ENCODE measurements around the gene BCAR3. TPM values are rescaled to one million over a fixed set of nuclear protein-coding genes. Genes with fewer than 3 reads are reported as not detected.

BCAR3 gene
- total RNA-seq, 1 donor from 2014 or later: 59.5 TPM

DNA sequence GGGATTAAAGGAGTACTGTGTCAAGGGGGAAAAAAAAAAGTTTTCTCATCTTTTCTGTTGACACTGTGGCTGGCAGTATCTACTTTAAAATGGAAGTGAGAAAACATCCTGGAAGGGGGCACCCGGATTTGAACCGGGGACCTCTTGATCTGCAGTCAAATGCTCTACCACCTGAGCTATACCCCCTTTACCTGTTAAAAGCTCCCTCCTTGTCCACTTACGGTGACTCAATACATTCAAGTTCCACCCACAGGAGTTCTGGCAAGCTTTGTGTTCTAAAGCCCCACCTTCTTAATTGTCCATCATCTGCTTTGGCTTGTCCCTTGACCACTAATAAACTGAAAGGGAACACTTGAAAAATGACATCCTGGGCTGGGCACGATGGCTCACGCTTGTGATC is 165.5 kb downstream of the BCAR3 start:
- TF ChIP-seq, protein P1, sequence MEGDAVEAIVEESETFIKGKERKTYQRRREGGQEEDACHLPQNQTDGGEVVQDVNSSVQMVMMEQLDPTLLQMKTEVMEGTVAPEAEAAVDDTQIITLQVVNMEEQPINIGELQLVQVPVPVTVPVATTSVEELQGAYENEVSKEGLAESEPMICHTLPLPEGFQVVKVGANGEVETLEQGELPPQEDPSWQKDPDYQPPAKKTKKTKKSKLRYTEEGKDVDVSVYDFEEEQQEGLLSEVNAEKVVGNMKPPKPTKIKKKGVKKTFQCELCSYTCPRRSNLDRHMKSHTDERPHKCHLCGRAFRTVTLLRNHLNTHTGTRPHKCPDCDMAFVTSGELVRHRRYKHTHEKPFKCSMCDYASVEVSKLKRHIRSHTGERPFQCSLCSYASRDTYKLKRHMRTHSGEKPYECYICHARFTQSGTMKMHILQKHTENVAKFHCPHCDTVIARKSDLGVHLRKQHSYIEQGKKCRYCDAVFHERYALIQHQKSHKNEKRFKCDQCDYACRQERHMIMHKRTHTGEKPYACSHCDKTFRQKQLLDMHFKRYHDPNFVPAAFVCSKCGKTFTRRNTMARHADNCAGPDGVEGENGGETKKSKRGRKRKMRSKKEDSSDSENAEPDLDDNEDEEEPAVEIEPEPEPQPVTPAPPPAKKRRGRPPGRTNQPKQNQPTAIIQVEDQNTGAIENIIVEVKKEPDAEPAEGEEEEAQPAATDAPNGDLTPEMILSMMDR (IDR thresholded peaks at IDR 0.05): no peak
- POLR2A ChIA-PET: no interaction called here
- intact Hi-C loops (cut with micrococcal nuclease): no loop called here
- no peaks in the 10 kb centered on the region for H3K4me1 Mint-ChIP-seq
- DNase-seq: no peak
- no peaks in the 10 kb centered on the region for H3K36me3 Mint-ChIP-seq (ENCODE audit: low read depth)
- H3K27me3 Mint-ChIP-seq: no peaks in the 10 kb centered on the region
- H3K9me3 Mint-ChIP-seq: no peaks in the 10 kb centered on the region
- no peak overlapping the region for H3K4me3 Mint-ChIP-seq
- CTCF ChIA-PET: no interaction called here
- no peak for ATAC-seq (ENCODE audit: low read depth)
- H3K27ac Mint-ChIP-seq: no peak overlapping the region

Other genes with a start within 250 kb of the BCAR3 start
- gene FNBP1L, start 233.7 kb downstream of the BCAR3 start, total RNA-seq: 3.3 and 3.4 TPM in 2 replicates
- gene DNTTIP2, start 197.4 kb upstream of the BCAR3 start, total RNA-seq: 65.6 and 69.7 TPM in 2 replicates
- gene GCLM, start 227.6 kb upstream of the BCAR3 start, total RNA-seq: 8.6 and 9.6 TPM in 2 replicates

Measured in activated B cell treated with CpG ODN at 0.5 μM for 24 hours (primary cell).